H1 (cell line): ENCODE data around the gene PHTF2. TPM values are rescaled to one million over a fixed set of nuclear protein-coding genes. Genes with fewer than 3 reads are reported as not detected.

Experiments used
- CTCF ChIA-PET: fragments of 300-600 bp; sonication (Branson Sonifier 250); formaldehyde crosslinking; loops from one replicate; lab custom pipeline; 2021; ENCODE audit not compliant: partially characterized antibody; lab: Charles Lee
- POLR2A ChIA-PET: fragments of 300-600 bp; sonication (Branson Sonifier 250); formaldehyde crosslinking; loops from one replicate; lab custom pipeline; 2021; ENCODE audit warnings: inconsistent platforms; ENCODE audit not compliant: partially characterized antibody; lab: Charles Lee
- DNase-seq, 2 experiments: peaks; one replicate each; pipeline versions ENCODE4 v3.0.0 to v3.0.0-alpha.2; 2010 to 2022; ENCODE audit warnings: low spot score in 2 of 2, low read depth in 1 of 2, mixed read lengths in 1 of 2
- FAIRE-seq: peaks from 2 replicates; lab custom pipeline; 2011; peaks lifted over from hg19 to GRCh38; lab: Jason Lieb, UNC
- H2AFZ ChIP-seq: 2 replicates; pipeline ENCODE4 v1.8.1; 2012; ENCODE audit warnings: low read length, inconsistent platforms
- H2AK5ac ChIP-seq: 2 replicates; pipeline ENCODE4 v1.6.1; 2013; ENCODE audit warnings: low read depth, low read length
- H2BK120ac ChIP-seq: replicated peaks from 2 replicates; pipeline ENCODE3; 2013; ENCODE audit warnings: low read depth, low read length, inconsistent platforms
- H2BK12ac ChIP-seq: 2 replicates; pipeline ENCODE4 v1.6.1; 2013; ENCODE audit warnings: low read depth, low read length
- H2BK15ac ChIP-seq: 2 replicates; pipeline ENCODE4 v1.6.1; 2013; ENCODE audit warnings: low read length
- H2BK20ac ChIP-seq: 2 replicates; pipeline ENCODE4 v1.6.1; 2013; ENCODE audit warnings: low read length
- H2BK5ac ChIP-seq: 2 replicates; pipeline ENCODE4 v1.6.1; 2013; ENCODE audit warnings: low read depth, low read length
- H3K14ac ChIP-seq: 2 replicates; pipeline ENCODE4 v1.6.1; 2013; ENCODE audit warnings: inconsistent platforms; ENCODE audit not compliant: insufficient read length
- H3K18ac ChIP-seq: 2 replicates; pipeline ENCODE4 v1.6.1; 2013; ENCODE audit warnings: low read length; ENCODE audit errors: extremely low read depth
- H3K23ac ChIP-seq: 2 replicates; pipeline ENCODE4 v1.6.1; 2013; ENCODE audit warnings: inconsistent platforms; ENCODE audit not compliant: insufficient read length
- H3K23me2 ChIP-seq: 2 replicates; pipeline ENCODE4 v1.6.1; 2013; ENCODE audit warnings: low read depth, low read length
- H3K27ac ChIP-seq: 2 replicates; pipeline ENCODE4 v1.6.1; 2011; ENCODE audit warnings: low read depth, low read length, inconsistent platforms
- H3K27me3 ChIP-seq, 4 experiments: replicated peaks in 1 of 4; 1 replicate in 1 of 4; 2 replicates in 3 of 4; pipeline versions ENCODE4 v1.6.1 to v1.8.1; 2011 to 2013; ENCODE audit warnings: low read length in 3 of 4, mild to moderate bottlenecking in 3 of 4, inconsistent platforms in 2 of 4, mixed read lengths in 2 of 4, moderate library complexity in 1 of 4; ENCODE audit not compliant: control insufficient read depth in 3 of 4, insufficient read depth in 3 of 4; ENCODE audit errors: extremely low read depth in 1 of 4
- H3K36me3 ChIP-seq, 4 experiments: 2 replicates each; pipeline versions ENCODE4 v1.6.1 to v1.8.1; 2011 to 2013; ENCODE audit warnings: mild to moderate bottlenecking in 4 of 4, low read length in 3 of 4, moderate library complexity in 2 of 4, control low read depth in 1 of 4, inconsistent platforms in 1 of 4; ENCODE audit not compliant: insufficient read depth in 4 of 4, control insufficient read depth in 2 of 4
- H3K4ac ChIP-seq: replicated peaks from 2 replicates; pipeline ENCODE3; 2013; ENCODE audit warnings: low read length, low read depth, mixed read lengths, inconsistent platforms; ENCODE audit not compliant: insufficient read length
- H3K4me1 ChIP-seq, 4 experiments: replicated peaks in 1 of 4; 1 replicate in 1 of 4; 2 replicates in 3 of 4; pipeline versions ENCODE4 v1.6.1 to v1.8.1; 2011 to 2013; ENCODE audit warnings: low read length in 3 of 4, inconsistent platforms in 2 of 4, mixed read lengths in 1 of 4; ENCODE audit not compliant: insufficient read depth in 4 of 4, control insufficient read depth in 3 of 4
- H3K4me2 ChIP-seq, 2 experiments: 2 replicates each; pipeline versions ENCODE4 v1.6.1 to v1.8.1; 2011 to 2013; ENCODE audit warnings: low read depth in 2 of 2, low read length in 2 of 2, control low read depth in 1 of 2, inconsistent platforms in 1 of 2, mild to moderate bottlenecking in 1 of 2; ENCODE audit not compliant: insufficient read depth in 1 of 2
- H3K4me3 ChIP-seq, 4 experiments: fragments of 200-600, 300-600 bp in 1 of 4; sonication (generic), shearing (Covaris generic), sonication (Bioruptor Twin) in 1 of 4; 2 replicates each; pipeline versions ENCODE4 v1.5.1 to v1.8.1; 2011 to 2016; ENCODE audit warnings: low read length in 4 of 4, low read depth in 3 of 4, control low read depth in 2 of 4, inconsistent platforms in 2 of 4, mild to moderate bottlenecking in 2 of 4, mixed read lengths in 1 of 4, moderate library complexity in 1 of 4; ENCODE audit not compliant: insufficient read depth in 2 of 4; ENCODE audit errors: extremely low read depth in 1 of 4
- H3K56ac ChIP-seq: replicated peaks from 2 replicates; pipeline ENCODE3; 2013; ENCODE audit warnings: low read depth, mild to moderate bottlenecking, mixed read lengths, low read length, inconsistent platforms; ENCODE audit not compliant: insufficient read length
- H3K79me1 ChIP-seq: 2 replicates; pipeline ENCODE4 v1.6.1; 2013; ENCODE audit warnings: low read depth, low read length, control low read depth
- H3K79me2 ChIP-seq, 2 experiments: 2 replicates each; pipeline versions ENCODE4 v1.6.1 to v1.8.1; 2012 to 2013; ENCODE audit warnings: low read length in 2 of 2, mild to moderate bottlenecking in 2 of 2, inconsistent platforms in 1 of 2; ENCODE audit not compliant: insufficient read depth in 2 of 2, control insufficient read depth in 1 of 2
- H3K9ac ChIP-seq, 4 experiments: replicated peaks in 1 of 4; 1 replicate in 1 of 4; 2 replicates in 3 of 4; pipeline versions ENCODE4 v1.6.1 to v1.8.1; 2011 to 2013; ENCODE audit warnings: low read depth in 3 of 4, low read length in 3 of 4, control low read depth in 2 of 4, mild to moderate bottlenecking in 2 of 4, moderate library complexity in 2 of 4, inconsistent platforms in 1 of 4; ENCODE audit errors: extremely low read depth in 1 of 4
- H3K9me3 ChIP-seq, 2 experiments: 2 replicates each; pipeline versions ENCODE4 v1.6.1 to v1.8.1; 2012 to 2013; ENCODE audit warnings: mild to moderate bottlenecking in 2 of 2, moderate library complexity in 2 of 2, control low read depth in 1 of 2, inconsistent platforms in 1 of 2, low read depth in 1 of 2, low read length in 1 of 2, mixed read lengths in 1 of 2; ENCODE audit not compliant: insufficient read depth in 2 of 2
- H4K20me1 ChIP-seq, 2 experiments: replicated peaks in 1 of 2; 2 replicates each; pipeline versions ENCODE3 to v1.8.1; 2011 to 2013; ENCODE audit warnings: inconsistent platforms in 2 of 2, low read length in 2 of 2, mild to moderate bottlenecking in 1 of 2; ENCODE audit not compliant: insufficient read depth in 2 of 2, control insufficient read depth in 1 of 2
- H4K5ac ChIP-seq: 2 replicates; pipeline ENCODE4 v1.6.1; 2013; ENCODE audit warnings: low read length, low read depth, mixed read lengths, inconsistent platforms; ENCODE audit not compliant: insufficient read length
- H4K8ac ChIP-seq: 2 replicates; pipeline ENCODE4 v1.8.0; 2013; ENCODE audit warnings: mild to moderate bottlenecking, moderate library complexity, low read length, inconsistent platforms; ENCODE audit not compliant: insufficient read depth; ENCODE audit errors: extremely low read depth
- H4K91ac ChIP-seq: replicated peaks from 2 replicates; pipeline ENCODE3; 2013; ENCODE audit warnings: low read length, mixed read lengths, inconsistent platforms; ENCODE audit not compliant: insufficient read length
- WGBS, 2 experiments: shearing (Covaris generic) in 1 of 2; methylation state at CpG; one replicate each; pipeline versions ENCODE4 v1.1.6 to v1.1.7; 2013 to 2015; ENCODE audit warnings: low lambda C conversion rate in 2 of 2, mixed read lengths in 2 of 2, inconsistent platforms in 1 of 2, low coverage in 1 of 2, missing lambda C conversion rate in 1 of 2; ENCODE audit not compliant: insufficient replicate concordance in 2 of 2, insufficient coverage in 1 of 2, insufficient read length in 1 of 2; ENCODE audit errors: extremely low coverage in 1 of 2, missing lambda C conversion rate in 1 of 2; 5-methylcytosine and 5-hydroxymethylcytosine counted together
- polyA plus RNA-seq, 7 experiments: library from polyadenylated mRNA; depleted of rRNA in 3 of 7; stranded (reverse) in 5 of 7; unstranded in 2 of 7; fragments of >200 nt in 5 of 7; fragments of 200-250 nt in 2 of 7; gene quantifications; 1 replicate in 5 of 7; 2 replicates in 1 of 7; 4 replicates in 1 of 7; pipeline versions ENCODE4 v1.2.1 to v1.2.3, GENCODE V29; 2011 to 2013; ENCODE audit warnings: missing spikeins in 2 of 7, mixed read lengths in 2 of 7
- total RNA-seq: library from RNA; stranded (reverse); fragmentation: NEBNext Ultra II Directional; extraction: Animal tissue kit (Norgen Biotek cat#: 25700); gene quantifications from 2 replicates; pipeline ENCODE4 v1.2.1, GENCODE V29; 2021
- TF ChIP-seq, protein P1 (sequence below), 3 experiments: IDR thresholded peaks; 1 replicate in 2 of 3; 2 replicates in 1 of 3; pipeline versions ENCODE4 v1.5.1 to v1.6.1; 2011; ENCODE audit warnings: low read length in 3 of 3, mild to moderate bottlenecking in 3 of 3, inconsistent platforms in 2 of 3, low read depth in 1 of 3, moderate library complexity in 1 of 3; ENCODE audit not compliant: insufficient read depth in 1 of 3; ENCODE audit errors: control extremely low read depth in 1 of 3

PHTF2 gene
- total and polyA plus RNA-seq, 2 of the 8 experiments (the other 6 are each of a cell fraction or from before 2014, with no cell fraction given), result 9.0 to 25.4 TPM

- peaks cover 4 to 6% of the 10 kb centered on the region in 2 experiments; a peak in 2 of 4 replicates for H3K9me3 ChIP-seq
- no peak overlapping the region for H2BK15ac ChIP-seq
- no peak overlapping the region for H3K9ac ChIP-seq
- H3K79me1 ChIP-seq, result peaks cover 5% of the 10 kb centered on the region
- WGBS, 2 experiments, result 90% methylated on average over 2 of the region's 2 CpGs; no CpG with 5 or more reads in 1 of the 2 experiments
- DNase-seq, result no peak
- no peak overlapping the region for H4K91ac ChIP-seq
- no peaks in the 10 kb centered on the region for H3K23me2 ChIP-seq
- H4K5ac ChIP-seq, result no peak overlapping the region
- no peak overlapping the region for H4K8ac ChIP-seq
- H3K4me2 ChIP-seq, result no peak overlapping the region
- H2BK120ac ChIP-seq, result no peak overlapping the region
- no peaks in the 10 kb centered on the region for H3K36me3 ChIP-seq
- H3K18ac ChIP-seq, result no peak overlapping the region
- no peak overlapping the region for H3K23ac ChIP-seq
- no peak overlapping the region for H2BK5ac ChIP-seq
- H3K4me3 ChIP-seq, result no peak overlapping the region
- H2BK20ac ChIP-seq, result no peak overlapping the region
- no peaks in the 10 kb centered on the region for H3K27me3 ChIP-seq
- peaks cover 0 to 5% (median 2%) of the 10 kb centered on the region in 4 experiments; a peak in 1 of 7 replicates for H3K4me1 ChIP-seq
- FAIRE-seq, result no peak
- H3K56ac ChIP-seq, result no peak overlapping the region
- H2AK5ac ChIP-seq, result no peak overlapping the region
- H2AFZ ChIP-seq, result no peak overlapping the region
- H3K4ac ChIP-seq, result no peak overlapping the region
- no peak overlapping the region for H2BK12ac ChIP-seq
- no peaks in the 10 kb centered on the region for H4K20me1 ChIP-seq
- ChIA-PET POLR2A (no interaction called here), CTCF (no interaction called here)
- peaks cover 0 to 2% of the 10 kb centered on the region in 2 experiments; a peak in 1 of 4 replicates for H3K79me2 ChIP-seq
- H3K27ac ChIP-seq, result no peak overlapping the region
- no peak overlapping the region for H3K14ac ChIP-seq
- TF ChIP-seq, protein P1, sequence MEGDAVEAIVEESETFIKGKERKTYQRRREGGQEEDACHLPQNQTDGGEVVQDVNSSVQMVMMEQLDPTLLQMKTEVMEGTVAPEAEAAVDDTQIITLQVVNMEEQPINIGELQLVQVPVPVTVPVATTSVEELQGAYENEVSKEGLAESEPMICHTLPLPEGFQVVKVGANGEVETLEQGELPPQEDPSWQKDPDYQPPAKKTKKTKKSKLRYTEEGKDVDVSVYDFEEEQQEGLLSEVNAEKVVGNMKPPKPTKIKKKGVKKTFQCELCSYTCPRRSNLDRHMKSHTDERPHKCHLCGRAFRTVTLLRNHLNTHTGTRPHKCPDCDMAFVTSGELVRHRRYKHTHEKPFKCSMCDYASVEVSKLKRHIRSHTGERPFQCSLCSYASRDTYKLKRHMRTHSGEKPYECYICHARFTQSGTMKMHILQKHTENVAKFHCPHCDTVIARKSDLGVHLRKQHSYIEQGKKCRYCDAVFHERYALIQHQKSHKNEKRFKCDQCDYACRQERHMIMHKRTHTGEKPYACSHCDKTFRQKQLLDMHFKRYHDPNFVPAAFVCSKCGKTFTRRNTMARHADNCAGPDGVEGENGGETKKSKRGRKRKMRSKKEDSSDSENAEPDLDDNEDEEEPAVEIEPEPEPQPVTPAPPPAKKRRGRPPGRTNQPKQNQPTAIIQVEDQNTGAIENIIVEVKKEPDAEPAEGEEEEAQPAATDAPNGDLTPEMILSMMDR (IDR thresholded peaks at IDR 0.05; ENCODE audit: control extremely low read depth in 1 of 3, insufficient read depth in 1 of 3, low read depth in 1 of 3, low read length in 3 of 3), result no peak
Measured at GRCh38 chr7:77826300-77826699, 27.7 kb downstream of the PHTF2 start.
